HG03432 (cell line): Measurements from ENCODE around the gene OXSM.
A peak's percentile ranks its signal among the peaks of the same experiment; 100 is the strongest.

Source experiments
- ATAC-seq: cut with Tn5 transposase; IDR thresholded peaks from one replicate; pipeline ENCODE4 v1.9.1; 2021; ENCODE audit warnings: mild to moderate bottlenecking, moderate library complexity; ENCODE audit not compliant: unreplicated experiment

Gene OXSM

GRCh38 chr3:25789596-25790556 is at the start of gene OXSM:
TSS of gene OXSM (plus strand) at chr3:25790090. CDS start at chr3:25791021, 931 bp downstream.
- ATAC-seq: peak; percentile 96

GRCh38 chr3:25744470-25744869 is 45.4 kb upstream of the OXSM start:
- ATAC-seq: no peak

GRCh38 chr3:25747033-25747432 is 42.9 kb upstream of the OXSM start:
- ATAC-seq: no peak

GRCh38 chr3:25748189-25748588 is 41.7 kb upstream of the OXSM start:
- no peak for ATAC-seq

- no peak for ATAC-seq
These were observed 40.8 kb upstream of the OXSM start for GRCh38 chr3:25749031-25749581.

- no peak for ATAC-seq
These were observed 38.8 kb upstream of the OXSM start for GRCh38 chr3:25751048-25751447.

GRCh38 chr3:25751725-25752124 is 38.2 kb upstream of the OXSM start:
- ATAC-seq: no peak

GRCh38 chr3:25768851-25769250 is 21.0 kb upstream of the OXSM start:
- ATAC-seq: peak; percentile 96

GRCh38 chr3:25775936-25776335 is 14.0 kb upstream of the OXSM start:
- ATAC-seq: peak; percentile 56

GRCh38 chr3:25780618-25781017 is 9.3 kb upstream of the OXSM start:
- ATAC-seq: no peak

- ATAC-seq: no peak
These were observed 8.6 kb upstream of the OXSM start for GRCh38 chr3:25781145-25781757.

GRCh38 chr3:25781758-25782594 is 7.9 kb upstream of the OXSM start:
- ATAC-seq: peak; percentile 52

GRCh38 chr3:25782636-25782937 is 7.3 kb upstream of the OXSM start:
- ATAC-seq: no peak

- peak; percentile 86 for ATAC-seq
These were observed 6.8 kb upstream of the OXSM start, which contains the start of gene NGLY1 for GRCh38 chr3:25782938-25783660. TSS of gene NGLY1 (minus strand) at chr3:25783443. CDS start at chr3:25783390, 53 bp downstream.

GRCh38 chr3:25783661-25784512 is 6.0 kb upstream of the OXSM start:
- peak; percentile 35 for ATAC-seq

- ATAC-seq: no peak
These were observed 4.9 kb upstream of the OXSM start for GRCh38 chr3:25784971-25785370.

GRCh38 chr3:25785826-25786225 is 4.1 kb upstream of the OXSM start:
- ATAC-seq: no peak

GRCh38 chr3:25787689-25788088 is 2.2 kb upstream of the OXSM start:
- no peak for ATAC-seq

GRCh38 chr3:25789209-25789595 is 688 bp upstream of the OXSM start:
- no peak for ATAC-seq
